Measurements from ENCODE around the gene SPATA21.

Gene SPATA21

DNA sequence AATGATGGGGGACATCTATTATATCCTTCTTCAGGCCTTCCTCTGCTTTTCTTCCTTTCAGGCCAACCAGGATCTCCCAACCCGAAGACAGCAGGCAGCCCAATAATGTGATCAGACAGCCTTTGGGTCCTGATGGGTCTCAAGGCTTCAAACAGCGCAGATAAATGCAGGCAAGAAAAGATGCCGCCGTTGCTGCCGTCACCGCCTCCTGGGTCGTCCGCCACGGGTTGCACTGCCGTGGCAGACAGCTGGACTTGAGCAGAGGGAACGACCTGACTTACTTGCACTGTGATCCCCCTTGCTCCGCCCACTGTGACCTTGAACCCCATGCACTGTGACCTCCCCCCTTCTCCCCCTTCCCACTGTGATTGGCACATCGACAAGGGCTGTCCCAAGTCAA is 42.2 kb downstream of the SPATA21 start:
- H3K36me3 ChIP-seq (ENCODE audit: control insufficient read depth, insufficient read depth, low read length), result peaks cover 60% of the 10 kb centered on the region
- H3K9me3 ChIP-seq (ENCODE audit: control insufficient read depth, insufficient read depth, low read length), result no peaks in the 10 kb centered on the region
- no peaks in the 10 kb centered on the region for H3K27me3 ChIP-seq (ENCODE audit: control insufficient read depth, insufficient read depth, low read length)
- H3K4me3 ChIP-seq (ENCODE audit: low read depth, low read length), result no peak overlapping the region
- no peak overlapping the region for H3K27ac ChIP-seq (ENCODE audit: low read depth, low read length)
- no peak overlapping the region for H3K9ac ChIP-seq (ENCODE audit: low read depth, low read length)
- H3K4me1 ChIP-seq (ENCODE audit: control insufficient read depth, insufficient read depth, low read length), result peaks cover 10% of the 10 kb centered on the region

DNA sequence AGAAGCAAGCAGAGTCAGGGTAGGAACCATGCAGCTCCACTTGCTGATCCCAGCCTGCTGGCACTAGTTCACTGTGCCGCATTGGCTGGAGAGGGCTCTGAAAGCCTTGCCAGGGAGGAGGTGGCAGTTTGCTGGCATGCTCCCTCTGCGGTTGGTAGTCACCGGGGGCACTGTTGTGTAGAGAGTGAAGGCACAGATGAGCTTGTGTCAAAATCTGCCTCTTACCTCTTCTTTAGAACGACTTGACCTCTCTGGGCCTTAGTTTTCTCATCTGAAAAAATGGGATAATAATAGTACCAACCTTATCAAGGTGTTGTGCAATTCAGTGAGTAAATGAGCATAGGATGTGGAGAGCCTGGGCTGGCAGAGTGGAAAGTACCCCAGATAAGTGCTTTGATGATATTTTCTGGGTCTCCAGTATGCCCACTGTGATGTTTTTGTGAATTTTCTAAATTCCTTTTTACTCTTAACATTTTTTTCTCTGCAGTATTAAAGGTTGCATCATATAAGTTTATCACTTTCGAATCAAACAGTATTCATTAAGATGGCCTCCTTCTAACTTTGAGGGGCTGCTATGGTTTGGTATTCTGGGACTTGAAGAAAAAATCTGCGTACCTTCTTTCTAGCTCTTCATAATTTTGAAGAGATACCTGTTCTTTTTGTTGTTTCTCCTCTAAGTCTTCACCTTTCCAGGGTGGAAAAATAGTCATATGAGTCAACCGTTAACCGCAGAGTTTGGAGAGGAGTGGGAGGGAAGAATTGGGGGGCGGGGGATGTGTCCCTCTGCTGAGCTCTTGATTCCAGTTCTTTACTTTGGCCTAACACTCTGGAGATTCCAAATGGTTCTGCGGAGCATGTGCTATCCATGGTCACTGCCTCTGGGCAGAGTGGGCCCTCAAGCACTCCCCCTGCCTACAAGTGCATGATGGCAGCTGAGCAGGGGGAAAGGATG is 43.4 kb downstream of the SPATA21 start:
- H3K9me3 ChIP-seq (ENCODE audit: control insufficient read depth, insufficient read depth, low read length), result no peaks in the 10 kb centered on the region
- peaks cover 50% of the 10 kb centered on the region for H3K36me3 ChIP-seq (ENCODE audit: control insufficient read depth, insufficient read depth, low read length)
- no peak overlapping the region for H3K4me3 ChIP-seq (ENCODE audit: low read depth, low read length)
- peaks cover 10% of the 10 kb centered on the region for H3K4me1 ChIP-seq (ENCODE audit: control insufficient read depth, insufficient read depth, low read length)
- H3K27ac ChIP-seq (ENCODE audit: low read depth, low read length), result no peak overlapping the region
- no peak overlapping the region for H3K9ac ChIP-seq (ENCODE audit: low read depth, low read length)
- H3K27me3 ChIP-seq (ENCODE audit: control insufficient read depth, insufficient read depth, low read length), result no peaks in the 10 kb centered on the region

DNA sequence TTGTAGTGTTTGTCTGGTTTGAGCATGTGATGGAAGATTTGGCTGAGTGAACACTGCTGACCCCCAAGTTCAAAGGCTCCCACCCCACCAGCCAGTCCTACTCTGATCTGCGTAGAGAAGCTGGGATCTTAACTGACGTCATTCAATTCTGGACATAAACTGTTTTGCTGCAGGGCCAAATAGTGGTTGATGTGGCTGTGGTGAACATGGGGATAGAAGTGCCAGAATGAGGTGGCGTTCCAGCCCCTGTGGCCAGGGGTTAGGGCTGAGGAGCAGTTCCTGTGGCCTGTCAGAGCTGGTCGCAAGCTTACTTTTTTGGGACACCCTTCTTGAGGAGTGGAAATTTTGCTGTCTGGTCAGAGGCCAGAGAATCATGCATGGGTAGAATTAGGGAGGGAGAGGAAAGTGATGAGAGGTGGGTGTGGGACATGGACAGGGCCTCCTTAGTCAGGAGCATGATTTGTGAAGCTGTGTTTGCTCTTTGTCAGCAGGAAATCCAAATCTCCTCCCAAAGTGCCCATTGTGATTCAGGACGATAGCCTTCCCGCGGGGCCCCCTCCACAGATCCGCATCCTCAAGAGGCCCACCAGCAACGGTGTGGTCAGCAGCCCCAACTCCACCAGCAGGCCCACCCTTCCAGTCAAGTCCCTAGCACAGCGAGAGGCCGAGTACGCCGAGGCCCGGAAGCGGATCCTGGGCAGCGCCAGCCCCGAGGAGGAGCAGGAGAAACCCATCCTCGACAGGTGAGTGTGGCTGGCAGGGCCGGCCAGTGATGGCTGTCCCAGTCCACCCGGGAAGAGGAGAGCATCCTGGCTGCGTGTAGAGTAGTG is 44.3 kb downstream of the SPATA21 start:
- Histone ChIP-seq H3K4me1 (ENCODE audit: control insufficient read depth, insufficient read depth, low read length) (peaks cover 10% of the 10 kb centered on the region), H3K4me3 (ENCODE audit: low read depth, low read length) (no peak overlapping the region), H3K27me3 (ENCODE audit: control insufficient read depth, insufficient read depth, low read length) (no peaks in the 10 kb centered on the region), H3K36me3 (ENCODE audit: control insufficient read depth, insufficient read depth, low read length) (peaks cover 48% of the 10 kb centered on the region), H3K9ac (ENCODE audit: low read depth, low read length) (no peak overlapping the region), H3K9me3 (ENCODE audit: control insufficient read depth, insufficient read depth, low read length) (no peaks in the 10 kb centered on the region), H3K27ac (ENCODE audit: low read depth, low read length) (no peak overlapping the region)

- no peak overlapping the region for H3K27ac ChIP-seq (ENCODE audit: low read depth, low read length)
- H3K27me3 ChIP-seq (ENCODE audit: control insufficient read depth, insufficient read depth, low read length), result no peaks in the 10 kb centered on the region
- H3K4me1 ChIP-seq (ENCODE audit: control insufficient read depth, insufficient read depth, low read length), result peaks cover 10% of the 10 kb centered on the region
- peaks cover 35% of the 10 kb centered on the region for H3K36me3 ChIP-seq (ENCODE audit: control insufficient read depth, insufficient read depth, low read length)
- H3K9me3 ChIP-seq (ENCODE audit: control insufficient read depth, insufficient read depth, low read length), result no peaks in the 10 kb centered on the region
- H3K4me3 ChIP-seq (ENCODE audit: low read depth, low read length), result no peak overlapping the region
- H3K9ac ChIP-seq (ENCODE audit: low read depth, low read length), result no peak overlapping the region
Observed at GRCh38 chr1:16391411-16391810, 45.8 kb downstream of the SPATA21 start.

GRCh38 chr1:16387201-16388188 is 49.7 kb downstream of the SPATA21 start:
- H3K4me1 ChIP-seq (ENCODE audit: control insufficient read depth, insufficient read depth, low read length), result peaks cover 22% of the 10 kb centered on the region
- no peaks in the 10 kb centered on the region; the same call in 1 of the 2 replicates for H3K36me3 ChIP-seq (ENCODE audit: control insufficient read depth, insufficient read depth, low read length)
- no peak overlapping the region for H3K27ac ChIP-seq (ENCODE audit: low read depth, low read length)
- H3K27me3 ChIP-seq (ENCODE audit: control insufficient read depth, insufficient read depth, low read length), result no peaks in the 10 kb centered on the region
- no peaks in the 10 kb centered on the region for H3K9me3 ChIP-seq (ENCODE audit: control insufficient read depth, insufficient read depth, low read length)
- no peak overlapping the region for H3K4me3 ChIP-seq (ENCODE audit: low read depth, low read length)
- H3K9ac ChIP-seq (ENCODE audit: low read depth, low read length), result no peak overlapping the region

GRCh38 chr1:16386454-16387113 is 50.6 kb downstream of the SPATA21 start:
- Histone ChIP-seq H3K36me3 (ENCODE audit: control insufficient read depth, insufficient read depth, low read length) (no peaks in the 10 kb centered on the region; the same call in 1 of the 2 replicates), H3K9me3 (ENCODE audit: control insufficient read depth, insufficient read depth, low read length) (no peaks in the 10 kb centered on the region), H3K9ac (ENCODE audit: low read depth, low read length) (no peak overlapping the region), H3K27ac (ENCODE audit: low read depth, low read length) (no peak overlapping the region), H3K27me3 (ENCODE audit: control insufficient read depth, insufficient read depth, low read length) (no peaks in the 10 kb centered on the region), H3K4me1 (ENCODE audit: control insufficient read depth, insufficient read depth, low read length) (peaks cover 20% of the 10 kb centered on the region), H3K4me3 (ENCODE audit: low read depth, low read length) (no peak overlapping the region)

- no peak overlapping the region for H3K9ac ChIP-seq (ENCODE audit: low read depth, low read length)
- no peak overlapping the region for H3K4me3 ChIP-seq (ENCODE audit: low read depth, low read length)
- no peaks in the 10 kb centered on the region for H3K27me3 ChIP-seq (ENCODE audit: control insufficient read depth, insufficient read depth, low read length)
- H3K9me3 ChIP-seq (ENCODE audit: control insufficient read depth, insufficient read depth, low read length), result no peaks in the 10 kb centered on the region
- H3K27ac ChIP-seq (ENCODE audit: low read depth, low read length), result no peak overlapping the region
- no peaks in the 10 kb centered on the region; the same call in 1 of the 2 replicates for H3K36me3 ChIP-seq (ENCODE audit: control insufficient read depth, insufficient read depth, low read length)
- peaks cover 18% of the 10 kb centered on the region for H3K4me1 ChIP-seq (ENCODE audit: control insufficient read depth, insufficient read depth, low read length)
Observed at GRCh38 chr1:16385659-16386453, 51.4 kb downstream of the SPATA21 start.

GRCh38 chr1:16383888-16384287 is 53.3 kb downstream of the SPATA21 start:
- peaks cover 18% of the 10 kb centered on the region for H3K4me1 ChIP-seq (ENCODE audit: control insufficient read depth, insufficient read depth, low read length)
- H3K4me3 ChIP-seq (ENCODE audit: low read depth, low read length), result no peak overlapping the region
- no peaks in the 10 kb centered on the region for H3K27me3 ChIP-seq (ENCODE audit: control insufficient read depth, insufficient read depth, low read length)
- no peak overlapping the region for H3K27ac ChIP-seq (ENCODE audit: low read depth, low read length)
- H3K9ac ChIP-seq (ENCODE audit: low read depth, low read length), result no peak overlapping the region
- no peaks in the 10 kb centered on the region for H3K9me3 ChIP-seq (ENCODE audit: control insufficient read depth, insufficient read depth, low read length)
- no peaks in the 10 kb centered on the region; the same call in 1 of the 2 replicates for H3K36me3 ChIP-seq (ENCODE audit: control insufficient read depth, insufficient read depth, low read length)

- no peaks in the 10 kb centered on the region for H3K36me3 ChIP-seq (ENCODE audit: control insufficient read depth, insufficient read depth, low read length)
- H3K4me3 ChIP-seq (ENCODE audit: low read depth, low read length), result no peak overlapping the region
- H3K9ac ChIP-seq (ENCODE audit: low read depth, low read length), result no peak overlapping the region
Observed at GRCh38 chr1:16380868-16381267, 56.4 kb downstream of the SPATA21 start.

More at GRCh38 chr1:16380868-16381267, 56.4 kb downstream of the SPATA21 start:
- no peaks in the 10 kb centered on the region for H3K27me3 ChIP-seq (ENCODE audit: control insufficient read depth, insufficient read depth, low read length)
- peaks cover 25% of the 10 kb centered on the region for H3K4me1 ChIP-seq (ENCODE audit: control insufficient read depth, insufficient read depth, low read length)
- no peak overlapping the region for H3K27ac ChIP-seq (ENCODE audit: low read depth, low read length)
- no peaks in the 10 kb centered on the region for H3K9me3 ChIP-seq (ENCODE audit: control insufficient read depth, insufficient read depth, low read length)
